GM12874 (cell line): ENCODE measurements around the gene CRB3.

Source experiments
- CTCF ChIP-seq: IDR thresholded peaks from 2 replicates; pipeline ENCODE4 v1.5.1; 2011; ENCODE audit warnings: low read depth, mild to moderate bottlenecking, control low read depth, low read length, moderate library complexity; ENCODE audit not compliant: insufficient read depth

CRB3 gene

GRCh38 chr19:6464070-6464873 is at the start of gene CRB3:
Gene CRB3 (plus strand): TSS chr19:6464271. CDS start chr19:6464702, 431 bp downstream.
- no peak for TF ChIP-seq CTCF

- TF ChIP-seq CTCF, result no peak
Observed at GRCh38 chr19:6414793-6415590, 49.1 kb upstream of the CRB3 start.

- no peak for TF ChIP-seq CTCF
Observed at GRCh38 chr19:6415591-6416190, 48.4 kb upstream of the CRB3 start.

- TF ChIP-seq CTCF, result no peak
Observed at GRCh38 chr19:6416658-6417405, 47.2 kb upstream of the CRB3 start.

GRCh38 chr19:6417713-6418561 is 46.1 kb upstream of the CRB3 start:
- no peak for TF ChIP-seq CTCF

- no peak for TF ChIP-seq CTCF
Observed at GRCh38 chr19:6418562-6418932, 45.5 kb upstream of the CRB3 start.
